ENCODE measurements around the gene SLC32A1.

The SLC32A1 gene, protein sequence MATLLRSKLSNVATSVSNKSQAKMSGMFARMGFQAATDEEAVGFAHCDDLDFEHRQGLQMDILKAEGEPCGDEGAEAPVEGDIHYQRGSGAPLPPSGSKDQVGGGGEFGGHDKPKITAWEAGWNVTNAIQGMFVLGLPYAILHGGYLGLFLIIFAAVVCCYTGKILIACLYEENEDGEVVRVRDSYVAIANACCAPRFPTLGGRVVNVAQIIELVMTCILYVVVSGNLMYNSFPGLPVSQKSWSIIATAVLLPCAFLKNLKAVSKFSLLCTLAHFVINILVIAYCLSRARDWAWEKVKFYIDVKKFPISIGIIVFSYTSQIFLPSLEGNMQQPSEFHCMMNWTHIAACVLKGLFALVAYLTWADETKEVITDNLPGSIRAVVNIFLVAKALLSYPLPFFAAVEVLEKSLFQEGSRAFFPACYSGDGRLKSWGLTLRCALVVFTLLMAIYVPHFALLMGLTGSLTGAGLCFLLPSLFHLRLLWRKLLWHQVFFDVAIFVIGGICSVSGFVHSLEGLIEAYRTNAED

DNA sequence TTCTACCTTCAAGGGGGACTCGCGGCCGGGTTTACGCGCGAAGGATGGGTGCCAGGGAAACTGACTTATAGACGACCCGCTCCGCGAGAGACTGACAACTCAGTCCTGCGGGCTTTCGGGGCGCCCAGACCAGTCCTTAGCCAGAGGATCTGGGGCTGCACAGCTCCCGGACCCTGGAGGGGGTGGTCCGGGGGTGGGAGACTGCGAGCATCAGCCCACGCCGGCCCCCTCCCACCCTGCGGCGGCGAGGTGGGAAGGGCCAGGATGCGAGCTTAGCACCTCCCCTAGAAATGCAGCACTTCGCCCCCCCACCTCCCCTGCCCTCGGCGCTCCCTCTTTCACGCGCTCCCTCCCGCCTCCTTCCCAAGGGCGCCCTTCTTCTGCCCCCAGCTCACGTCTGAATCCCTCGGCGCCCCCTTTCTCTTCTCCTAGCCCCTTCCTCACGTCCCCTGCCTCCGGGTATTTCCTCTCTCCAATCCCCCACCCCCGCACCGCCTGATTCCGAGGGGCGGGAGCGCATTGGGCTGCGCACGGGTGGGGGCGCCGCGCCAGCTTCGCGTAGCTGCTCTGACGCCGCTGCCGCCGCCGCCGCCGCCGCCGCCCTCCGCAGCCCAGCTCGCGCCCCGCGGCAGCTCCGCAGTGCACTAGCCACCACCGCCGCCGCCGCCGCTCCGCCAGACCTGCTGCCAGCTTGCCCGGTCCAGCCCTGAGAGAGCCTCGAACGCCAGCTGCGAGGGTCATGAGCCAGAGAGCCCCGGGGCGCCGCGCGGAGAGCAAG is at the start of gene SLC32A1:
Gene SLC32A1 (plus strand): TSS at position 639 of the 778 bp plus-strand sequence. CDS start 239 bp downstream, outside the sequence.
- no peak for DNase-seq

DNA sequence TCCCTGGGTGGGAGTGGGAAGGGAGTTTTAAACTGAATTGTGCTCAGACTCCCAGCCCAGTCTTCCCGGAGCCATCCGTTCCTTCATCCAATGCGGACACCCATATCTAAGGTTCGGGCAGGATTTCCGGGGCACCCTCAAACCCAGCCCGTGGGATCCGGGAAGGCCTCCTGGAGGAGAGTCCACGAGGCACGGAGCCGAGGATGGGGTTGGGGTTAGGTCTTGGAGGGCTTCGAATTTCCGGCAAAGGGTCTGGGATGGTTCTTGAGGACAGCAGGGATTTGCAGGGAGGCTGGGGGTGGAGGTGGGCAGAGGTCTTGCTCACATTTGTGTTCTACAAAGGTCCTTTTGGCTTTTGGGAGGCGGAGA is 49.5 kb upstream of the SLC32A1 start:
- DNase-seq, result no peak

DNA sequence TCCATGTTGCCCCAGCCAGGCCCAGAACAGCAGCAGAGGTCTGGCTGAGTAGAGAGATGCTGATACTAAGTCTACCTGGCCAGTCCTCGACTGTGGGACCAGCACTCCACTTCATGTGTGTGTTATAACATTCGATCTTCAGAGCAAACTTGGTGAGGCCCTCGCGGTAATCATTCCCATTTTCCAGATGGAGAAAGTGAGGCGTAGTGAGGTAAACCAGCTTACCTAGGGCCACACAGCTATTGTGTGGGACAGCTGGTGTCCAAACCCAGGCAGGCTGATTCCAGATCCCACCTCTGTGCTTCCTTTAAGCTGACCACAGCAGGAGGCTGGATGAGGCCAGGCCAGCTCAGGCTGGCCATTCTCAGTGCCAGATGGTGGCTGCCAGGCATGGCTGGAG is 47.7 kb upstream of the SLC32A1 start:
- no peak for DNase-seq

DNA sequence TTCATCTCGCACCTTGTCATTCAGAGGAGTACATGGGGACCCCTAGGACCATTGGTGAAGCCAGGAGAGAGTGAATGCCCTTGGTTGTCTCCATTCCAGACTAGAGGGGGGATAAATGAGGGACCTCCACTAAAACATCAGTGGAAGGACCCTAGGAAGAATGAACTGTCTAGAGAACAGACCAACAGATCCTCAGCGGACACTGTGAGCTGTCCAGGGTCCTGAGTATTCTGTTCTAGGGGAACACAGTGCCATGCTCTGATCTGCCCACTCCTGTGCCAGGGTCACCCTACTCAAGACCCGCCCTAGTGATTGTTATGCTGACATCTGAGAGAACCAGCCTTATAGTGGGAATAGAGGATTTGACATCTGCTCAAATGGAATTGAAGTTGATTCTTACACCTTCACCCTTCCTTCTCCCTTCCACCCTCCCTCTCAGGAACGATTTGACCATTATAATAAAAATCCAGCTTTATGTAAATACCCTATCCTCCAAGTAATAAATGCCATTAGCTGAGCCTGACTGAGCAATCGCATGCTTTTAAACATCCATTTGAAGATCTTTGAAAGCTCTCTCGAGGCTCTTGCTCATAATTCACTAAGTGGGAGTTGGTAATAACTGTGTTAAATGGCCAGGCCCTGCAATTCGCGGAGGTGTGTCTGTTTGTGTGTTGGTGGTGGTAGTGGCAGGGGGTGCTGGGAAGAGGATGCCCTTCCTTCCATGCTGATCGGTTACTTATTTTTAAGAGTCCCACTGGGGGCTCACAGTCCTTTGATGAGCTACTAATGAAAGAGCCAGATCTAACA is 43.6 kb upstream of the SLC32A1 start:
- DNase-seq, result peak; percentile 5

DNA sequence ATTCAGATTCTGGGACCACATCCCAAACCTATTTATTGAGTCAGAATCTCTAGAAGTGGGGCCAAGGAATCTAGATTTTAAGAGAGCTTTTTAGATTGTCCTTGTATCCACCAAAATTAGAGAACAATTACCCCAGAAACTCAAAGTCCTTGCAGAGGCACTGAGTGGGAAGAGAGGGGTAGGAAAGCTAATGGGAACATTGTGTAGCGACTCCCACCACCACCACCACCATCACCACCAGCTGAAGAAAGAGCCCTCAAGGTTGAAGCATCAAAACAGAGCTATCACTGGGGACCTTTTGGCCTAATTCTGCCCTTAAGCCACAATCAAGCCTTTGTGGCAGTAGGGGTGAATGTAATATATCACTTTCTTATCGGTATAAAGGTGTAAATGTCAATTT is 39.0 kb upstream of the SLC32A1 start:
- no peak for DNase-seq

DNA sequence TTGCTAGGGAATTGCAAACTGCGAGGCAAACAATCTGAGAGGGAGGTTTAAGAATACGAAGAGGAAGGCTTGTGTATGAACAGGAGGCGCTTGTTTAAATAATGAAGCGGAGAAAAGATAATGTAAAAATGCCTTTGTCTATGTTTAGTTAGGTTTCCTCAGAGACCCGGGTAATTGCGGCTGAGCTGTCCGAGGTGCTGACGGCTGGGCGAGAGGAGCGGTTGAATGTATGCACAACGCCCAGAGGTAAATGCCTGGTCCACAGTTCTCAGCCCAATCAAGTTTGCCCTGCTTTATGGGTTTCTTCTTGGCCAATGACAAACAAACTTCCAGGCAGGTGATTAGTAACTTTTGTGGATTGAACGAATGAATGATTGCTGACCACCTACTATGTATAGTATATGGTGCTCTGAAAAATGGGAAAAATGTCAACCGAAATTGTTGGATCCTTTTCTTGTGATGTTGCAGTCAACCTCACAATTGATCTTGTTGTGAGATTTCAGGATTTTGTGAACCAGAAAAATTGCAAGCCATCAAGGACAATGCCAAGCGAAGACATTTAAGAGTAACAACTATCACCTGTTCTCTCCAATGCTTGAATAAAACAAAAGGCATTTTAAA is 38.3 kb upstream of the SLC32A1 start:
- DNase-seq, result peak; percentile 39

DNA sequence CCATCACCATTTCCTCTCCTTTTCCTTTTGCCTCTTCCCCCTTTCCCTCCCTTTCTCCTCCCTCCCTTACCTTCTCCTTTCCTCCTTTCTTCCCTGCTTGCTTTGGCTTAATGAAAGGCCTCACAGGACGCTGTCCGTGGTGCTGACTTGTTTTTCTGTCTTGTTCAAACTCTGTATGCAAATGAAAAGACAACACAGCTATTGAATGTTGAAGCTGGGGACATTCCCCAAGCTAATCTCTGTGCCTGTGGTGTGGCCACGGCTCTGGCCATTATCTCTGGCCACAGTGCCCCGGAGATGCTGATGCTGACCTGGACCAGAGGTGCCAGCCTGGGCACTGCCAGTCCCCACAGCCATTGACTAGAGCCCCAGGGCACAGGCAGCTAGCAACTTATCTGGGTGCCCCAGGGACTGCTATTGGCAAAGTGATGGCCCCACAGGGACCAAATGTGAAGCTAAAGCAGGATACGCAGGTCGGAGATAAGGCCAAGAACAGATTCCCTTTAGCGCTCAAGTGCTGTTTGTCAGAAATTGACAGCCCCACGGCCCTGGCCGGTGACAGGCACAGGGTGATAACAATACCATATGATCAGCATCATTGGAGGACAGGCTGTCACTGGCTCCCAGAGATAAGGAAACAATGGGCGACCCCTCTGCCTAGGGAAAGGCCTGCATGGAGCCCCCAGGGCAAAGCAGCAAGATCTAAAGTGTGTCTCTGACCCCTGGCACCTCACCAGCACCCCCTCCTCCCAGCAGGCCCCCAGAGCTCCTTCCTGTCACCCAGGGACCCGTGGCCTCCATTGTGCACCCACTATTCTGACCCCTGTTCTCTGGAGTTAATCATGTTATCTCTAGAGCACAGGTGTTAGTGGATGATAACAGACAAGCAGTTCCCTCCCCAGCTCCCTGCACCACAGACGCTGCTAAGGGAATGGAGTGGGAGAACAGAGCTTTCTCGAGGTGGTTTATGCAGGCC is 31.6 kb upstream of the SLC32A1 start:
- DNase-seq, result peak; percentile 39

DNA sequence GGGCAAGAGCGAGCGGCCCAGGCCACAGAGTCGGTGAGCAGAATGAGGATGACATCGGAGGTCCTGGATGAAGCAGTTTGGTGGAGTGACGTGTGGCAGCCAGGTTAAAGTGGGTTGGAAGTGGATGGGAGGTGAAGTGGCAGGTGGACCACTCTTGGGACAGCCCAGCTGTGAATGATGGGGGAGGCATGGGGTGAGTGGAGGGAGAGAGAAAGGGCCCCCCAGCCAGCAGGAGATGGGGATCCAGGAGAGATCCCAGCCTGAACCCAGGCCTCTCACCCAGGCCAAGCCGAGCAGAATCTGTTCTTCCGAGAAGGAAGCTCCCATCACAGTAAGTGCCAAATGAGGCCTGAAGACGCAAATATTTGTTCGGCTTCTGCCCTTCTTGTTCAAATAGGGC is 27.0 kb upstream of the SLC32A1 start:
- DNase-seq, result no peak

DNA sequence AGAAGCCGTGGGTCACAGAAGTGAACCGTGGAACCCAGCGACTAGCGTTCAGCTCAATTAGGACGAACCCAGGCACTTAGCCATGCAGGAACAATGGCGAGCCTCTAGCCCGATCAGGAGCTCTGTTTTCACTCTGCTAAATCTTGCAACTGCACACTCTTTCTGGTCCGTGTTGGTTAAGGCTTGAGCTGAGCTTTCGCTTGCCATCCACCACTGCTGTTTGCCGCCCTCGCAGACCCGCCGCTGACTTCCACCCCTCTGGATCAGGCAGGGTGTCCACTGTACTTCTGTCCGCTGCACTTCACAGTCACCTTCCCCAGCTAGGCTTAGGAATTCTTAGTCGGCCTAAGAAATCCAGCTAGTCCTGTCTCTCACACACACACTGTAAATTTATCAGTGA is 25.7 kb upstream of the SLC32A1 start:
- DNase-seq, result no peak

DNA sequence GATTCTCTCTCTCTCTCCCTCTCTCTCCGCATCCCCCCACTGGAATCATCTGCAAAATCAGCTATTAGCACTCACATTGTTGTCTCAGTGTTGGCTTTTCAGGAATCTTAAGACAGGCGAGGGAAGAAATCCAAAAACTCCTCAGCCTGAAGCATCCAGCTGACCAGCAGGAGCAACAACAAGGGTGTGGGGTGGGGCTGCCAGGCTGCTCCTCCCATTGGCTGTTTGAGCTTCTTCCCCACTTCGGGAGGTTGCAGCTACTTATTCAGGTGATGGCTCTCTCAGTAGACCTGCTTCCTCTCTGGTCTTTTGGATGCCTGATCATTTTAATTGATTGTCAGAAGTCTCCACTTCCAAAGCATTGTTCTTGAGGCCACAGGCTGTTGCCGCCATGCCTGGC is 24.1 kb upstream of the SLC32A1 start:
- DNase-seq, result no peak

DNA sequence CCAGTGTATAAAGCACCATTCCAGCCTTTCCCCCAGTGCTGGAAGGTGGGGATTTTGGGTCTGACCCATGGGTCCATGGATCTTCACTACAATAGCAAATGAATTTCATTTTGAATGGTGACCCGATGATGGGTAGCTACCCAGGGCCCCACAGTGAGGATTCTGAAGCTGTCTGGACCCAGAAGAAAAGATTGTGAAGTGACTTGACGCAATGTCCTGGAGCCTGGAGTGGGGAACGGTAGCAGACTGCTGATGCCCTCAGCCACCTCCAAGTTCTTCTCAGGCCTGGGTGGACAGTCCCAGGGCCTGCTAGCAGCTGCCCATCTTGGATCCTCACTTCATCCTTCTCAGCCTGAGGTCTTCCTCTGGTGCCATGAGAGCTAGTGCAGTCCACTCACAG is 23.4 kb upstream of the SLC32A1 start:
- no peak for DNase-seq

DNA sequence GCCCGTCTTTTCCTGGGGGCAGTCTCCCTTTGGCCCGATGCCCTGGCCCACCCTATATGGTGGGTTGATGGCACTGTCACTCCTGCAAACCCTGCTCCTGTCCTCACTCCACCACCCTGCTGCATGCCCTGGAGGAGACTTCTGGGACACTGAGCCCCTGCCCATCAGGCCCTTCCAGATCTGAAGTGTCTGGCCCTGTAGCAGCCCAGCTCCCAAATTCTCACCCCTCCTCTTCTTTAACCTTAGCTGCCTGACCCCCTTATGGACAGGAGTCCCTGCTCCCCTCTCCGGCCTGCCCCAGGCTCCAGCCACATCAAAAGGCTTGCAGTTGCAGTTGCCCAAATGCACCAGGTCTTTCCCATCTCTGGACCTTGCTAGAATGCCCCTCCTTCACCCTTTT is 20.8 kb upstream of the SLC32A1 start:
- DNase-seq, result no peak

DNA sequence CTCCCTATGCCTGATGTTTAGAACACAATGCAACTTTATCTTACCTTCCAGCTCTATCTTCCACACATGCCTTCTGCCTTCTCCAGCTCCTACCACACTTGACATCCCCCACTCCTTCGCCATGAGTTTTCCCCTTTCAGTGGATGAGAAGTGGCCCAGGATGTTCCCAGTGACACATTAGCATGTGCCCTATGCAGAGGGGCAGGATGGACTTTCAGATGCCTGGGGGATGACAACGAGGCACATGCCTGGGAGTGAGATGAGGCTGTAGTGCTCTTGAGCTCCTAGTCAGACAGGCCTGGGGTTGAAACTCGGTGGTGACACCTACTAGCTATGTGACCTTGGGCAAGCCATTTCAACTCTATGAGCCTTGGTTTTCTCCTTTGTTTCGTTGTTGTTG is 20.1 kb upstream of the SLC32A1 start:
- no peak for DNase-seq

DNA sequence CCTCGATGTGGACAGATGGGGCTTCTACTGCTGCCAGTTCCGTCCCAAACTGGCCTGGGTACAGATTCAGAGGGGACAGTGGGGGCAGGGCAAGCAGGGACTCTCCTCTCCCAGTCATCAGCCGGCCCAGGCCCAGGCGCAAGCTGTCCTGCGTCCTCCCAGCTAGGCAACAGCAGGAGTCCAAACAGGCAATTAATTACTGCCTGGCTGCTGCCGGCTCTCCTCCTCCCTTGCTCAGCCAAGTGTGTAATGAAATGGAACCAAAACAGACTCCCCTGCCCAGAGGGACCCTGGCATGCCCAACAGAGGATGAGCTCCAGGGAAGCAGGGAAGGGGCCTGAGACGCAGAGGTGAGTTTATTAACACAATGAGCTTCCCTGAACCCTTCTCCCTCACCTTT is 17.8 kb upstream of the SLC32A1 start:
- no peak for DNase-seq

DNA sequence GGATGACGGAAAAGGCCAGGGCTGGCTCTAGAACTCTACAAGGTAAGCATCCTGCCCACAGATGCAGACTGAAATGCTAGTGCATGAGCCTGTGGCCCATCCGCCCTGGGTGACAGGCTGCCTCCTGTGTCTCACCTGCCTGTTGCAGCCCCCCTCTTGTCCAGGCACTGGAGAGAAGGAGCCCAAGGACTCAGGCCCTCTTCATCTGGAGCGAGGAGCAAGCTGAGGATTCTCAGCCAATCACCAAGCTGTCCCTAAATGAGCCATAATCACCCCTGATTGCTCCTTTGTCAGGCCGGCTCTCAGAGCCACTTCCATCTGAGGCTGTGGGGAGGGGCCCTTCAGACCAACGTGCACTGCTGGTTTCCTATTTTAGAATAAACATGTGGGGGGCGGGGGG is 10.0 kb upstream of the SLC32A1 start:
- DNase-seq, result no peak

DNA sequence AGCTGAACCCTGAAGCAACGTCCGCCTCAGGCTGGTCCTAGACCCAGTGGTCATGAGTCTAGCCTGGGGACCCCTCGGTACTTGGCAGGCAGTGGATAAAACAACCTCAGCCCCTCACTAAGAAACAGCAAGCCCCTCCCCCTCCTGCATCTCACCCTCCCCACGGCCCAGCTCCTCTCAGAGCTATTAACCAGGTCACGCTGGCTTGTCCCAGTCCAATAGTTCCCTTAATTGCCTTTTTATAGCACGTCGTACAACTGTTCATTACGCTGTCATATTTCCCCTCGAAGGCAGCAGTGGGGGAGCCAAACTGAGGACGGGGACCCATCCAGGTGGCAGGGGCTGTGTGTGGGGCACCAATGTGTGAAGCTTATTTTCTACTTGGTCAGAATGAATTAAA is 8.6 kb upstream of the SLC32A1 start:
- no peak for DNase-seq

DNA sequence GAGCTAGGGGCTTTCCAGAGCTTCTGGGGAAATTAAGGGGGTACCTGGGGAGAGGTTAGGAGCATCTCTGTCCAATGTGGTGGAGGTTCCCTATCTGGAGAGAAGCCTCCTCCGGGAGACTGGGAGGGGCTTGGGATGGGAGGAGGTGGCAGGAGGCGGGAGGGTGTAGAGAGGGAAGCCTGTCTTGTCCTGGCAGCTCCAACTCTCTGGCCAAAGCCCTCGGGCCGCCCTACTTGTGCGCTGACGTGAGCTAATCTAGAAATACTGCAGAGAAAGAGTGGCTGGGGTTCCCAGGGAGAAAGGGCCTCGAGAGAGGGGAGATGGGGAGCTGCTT is 1.6 kb upstream of the SLC32A1 start:
- no peak for DNase-seq

DNA sequence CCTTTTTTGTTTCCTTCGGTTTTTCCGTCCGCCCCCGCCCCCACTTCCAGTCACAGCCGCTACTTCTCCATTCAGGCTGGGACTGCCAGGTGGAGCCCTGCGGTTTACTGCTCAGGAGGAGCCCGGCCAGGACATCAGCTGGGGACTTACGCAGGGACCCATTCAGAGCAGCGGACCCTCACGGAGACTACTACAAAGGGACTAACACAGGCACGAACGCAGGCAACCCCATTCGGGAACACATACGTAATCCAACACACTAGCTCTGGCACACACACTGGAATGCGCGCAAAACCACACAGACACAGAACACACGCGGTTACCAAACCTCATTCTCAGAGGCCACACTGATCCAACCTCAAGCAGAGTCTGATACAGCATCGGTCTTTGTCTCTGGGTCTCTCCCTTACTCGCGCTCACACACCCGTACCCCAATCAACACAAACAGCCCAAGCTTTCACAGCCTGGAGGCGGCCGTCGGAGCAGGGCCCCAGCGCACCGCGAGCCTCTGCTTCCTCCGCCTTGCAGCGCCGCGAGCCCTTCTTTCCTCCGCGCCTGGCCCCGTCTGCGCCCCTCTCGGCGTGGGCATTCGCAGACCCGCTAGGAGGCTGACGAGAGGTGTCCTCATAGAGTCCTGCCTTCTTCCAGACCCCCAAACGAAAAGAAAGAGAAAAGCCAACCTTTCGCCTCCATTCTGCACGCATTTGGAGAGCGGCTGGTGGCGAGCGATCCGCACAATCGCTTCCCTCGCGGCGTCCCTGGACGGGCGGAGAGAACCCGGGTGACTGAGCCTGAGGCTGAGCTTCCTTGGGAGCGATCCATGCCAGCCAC is 1.1 kb upstream of the SLC32A1 start:
- no peak for DNase-seq

DNA sequence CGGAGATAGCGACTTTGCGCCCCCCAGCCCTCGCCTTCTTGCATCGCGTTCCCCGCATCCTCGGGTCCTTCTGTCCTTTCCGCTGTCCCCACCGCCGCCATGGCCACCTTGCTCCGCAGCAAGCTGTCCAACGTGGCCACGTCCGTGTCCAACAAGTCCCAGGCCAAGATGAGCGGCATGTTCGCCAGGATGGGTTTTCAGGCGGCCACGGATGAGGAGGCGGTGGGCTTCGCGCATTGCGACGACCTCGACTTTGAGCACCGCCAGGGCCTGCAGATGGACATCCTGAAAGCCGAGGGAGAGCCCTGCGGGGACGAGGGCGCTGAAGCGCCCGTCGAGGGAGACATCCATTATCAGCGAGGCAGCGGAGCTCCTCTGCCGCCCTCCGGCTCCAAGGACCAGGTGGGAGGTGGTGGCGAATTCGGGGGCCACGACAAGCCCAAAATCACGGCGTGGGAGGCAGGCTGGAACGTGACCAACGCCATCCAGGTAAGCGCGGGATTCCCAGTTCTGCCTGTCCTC is 401 bp downstream of the SLC32A1 start:
- no peak for DNase-seq

DNA sequence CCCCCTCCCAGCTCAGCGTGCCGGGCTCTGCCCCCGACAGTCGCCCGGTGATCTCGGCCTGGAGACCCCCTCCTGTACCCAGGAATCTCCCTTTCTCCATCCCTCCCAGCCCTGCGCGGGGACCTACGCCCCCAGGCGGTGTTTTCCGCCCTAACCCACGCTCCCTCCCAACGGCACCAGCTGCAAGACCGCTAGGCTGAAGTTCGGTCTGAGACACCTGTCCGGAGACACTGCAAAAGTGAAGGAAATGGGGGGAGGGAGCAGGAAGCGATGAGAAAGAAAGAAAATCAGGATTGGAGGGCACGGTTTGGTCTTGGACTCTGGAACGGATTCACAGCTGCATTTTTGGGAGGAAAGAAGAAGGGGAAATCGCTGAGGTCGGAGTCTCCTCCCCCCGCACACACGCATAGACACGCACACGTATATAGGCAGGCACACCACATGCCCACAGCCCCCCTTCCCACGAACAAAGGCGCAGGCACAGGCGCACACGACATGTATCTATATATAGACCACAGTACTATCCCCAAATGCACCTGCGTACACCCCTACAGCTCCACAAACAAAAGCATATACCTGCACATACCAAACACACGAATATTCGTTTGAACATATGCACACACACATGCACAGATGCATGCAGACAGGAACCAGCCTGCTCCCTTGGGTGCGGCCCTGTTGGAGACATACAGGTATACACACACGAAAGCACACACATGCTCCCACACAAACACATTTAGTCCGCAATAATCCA is 1.0 kb downstream of the SLC32A1 start:
- no peak for DNase-seq

Data from activated CD4-positive, alpha-beta T cell treated with anti-CD3 and anti-CD28 coated beads, Interleukin-10, Interleukin-2, amounts not matched to agents 100 ng/mL and 50 ng/mL, durations not matched to agents 16 hours and 8 hours (primary cell).